ENCODE measurements around the gene STK4. TPM values are rescaled to one million over a fixed set of nuclear protein-coding genes. Genes with fewer than 3 reads are reported as not detected.

The STK4 gene
- polyA plus RNA-seq, 1 donor from 2014 or later = 14.0 TPM

DNA sequence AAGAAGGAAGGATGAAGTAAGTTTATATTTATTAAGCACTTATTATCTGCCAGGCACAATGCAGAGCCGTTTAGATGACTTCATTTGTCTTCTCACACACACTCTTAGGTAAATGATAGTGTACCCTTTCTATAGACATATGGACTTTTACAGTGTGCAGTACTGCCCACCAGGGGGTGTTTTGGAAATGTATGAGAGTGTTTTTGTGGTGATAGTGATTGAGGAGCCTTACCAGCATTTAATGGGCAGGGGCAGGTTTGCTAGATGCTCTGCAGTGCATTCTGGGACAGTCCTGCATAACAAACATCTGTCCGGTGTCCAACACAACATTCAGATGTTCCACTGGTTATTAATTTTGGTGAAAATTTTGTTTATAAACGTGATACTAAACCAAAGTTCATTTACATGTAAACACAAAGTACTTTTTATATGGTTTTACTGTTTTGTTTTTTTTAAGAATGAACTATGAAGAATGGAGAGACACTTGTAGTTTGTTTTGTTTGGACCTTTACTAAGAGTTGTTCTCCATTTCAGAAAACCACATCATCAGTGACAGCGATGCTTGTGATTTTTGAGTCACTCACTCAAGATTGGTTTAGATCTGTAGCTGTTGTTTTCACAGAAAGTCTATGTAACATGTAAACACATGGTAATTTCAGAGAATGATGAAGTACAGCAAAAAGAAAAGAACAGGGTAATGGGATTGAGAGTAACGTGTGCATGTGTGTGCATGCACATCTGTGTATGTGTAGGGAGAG lies 114.7 kb downstream of the STK4 start:
- no peaks in the 10 kb centered on the region for H4K20me1 ChIP-seq (ENCODE audit: insufficient read depth)
- H3K27ac ChIP-seq (ENCODE audit: low read length) = no peak overlapping the region
- TF ChIP-seq, protein P1, sequence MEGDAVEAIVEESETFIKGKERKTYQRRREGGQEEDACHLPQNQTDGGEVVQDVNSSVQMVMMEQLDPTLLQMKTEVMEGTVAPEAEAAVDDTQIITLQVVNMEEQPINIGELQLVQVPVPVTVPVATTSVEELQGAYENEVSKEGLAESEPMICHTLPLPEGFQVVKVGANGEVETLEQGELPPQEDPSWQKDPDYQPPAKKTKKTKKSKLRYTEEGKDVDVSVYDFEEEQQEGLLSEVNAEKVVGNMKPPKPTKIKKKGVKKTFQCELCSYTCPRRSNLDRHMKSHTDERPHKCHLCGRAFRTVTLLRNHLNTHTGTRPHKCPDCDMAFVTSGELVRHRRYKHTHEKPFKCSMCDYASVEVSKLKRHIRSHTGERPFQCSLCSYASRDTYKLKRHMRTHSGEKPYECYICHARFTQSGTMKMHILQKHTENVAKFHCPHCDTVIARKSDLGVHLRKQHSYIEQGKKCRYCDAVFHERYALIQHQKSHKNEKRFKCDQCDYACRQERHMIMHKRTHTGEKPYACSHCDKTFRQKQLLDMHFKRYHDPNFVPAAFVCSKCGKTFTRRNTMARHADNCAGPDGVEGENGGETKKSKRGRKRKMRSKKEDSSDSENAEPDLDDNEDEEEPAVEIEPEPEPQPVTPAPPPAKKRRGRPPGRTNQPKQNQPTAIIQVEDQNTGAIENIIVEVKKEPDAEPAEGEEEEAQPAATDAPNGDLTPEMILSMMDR (IDR thresholded peaks at IDR 0.05; ENCODE audit: poor library complexity, severe bottlenecking) = peak; percentile 11
- TF ChIP-seq MXI1 (conservative IDR thresholded peaks at IDR 0.05; ENCODE audit: poor library complexity, severe bottlenecking) = no peak
- H3K9me2 ChIP-seq (ENCODE audit: insufficient read depth, low read length) = no peaks in the 10 kb centered on the region
- no peak overlapping the region for H2AFZ ChIP-seq (ENCODE audit: low read depth, low read length)
- H3K9ac ChIP-seq (ENCODE audit: low read length) = no peak overlapping the region
- no peaks in the 10 kb centered on the region for H3K9me3 ChIP-seq (ENCODE audit: low read length)
- H3F3A ChIP-seq (ENCODE audit: insufficient read depth, low read length, poor library complexity, severe bottlenecking) = no peaks in the 10 kb centered on the region
- H3K4me2 ChIP-seq (ENCODE audit: low read length) = no peak overlapping the region
- peaks cover 12% of the 10 kb centered on the region for H3K36me3 ChIP-seq (ENCODE audit: insufficient read depth, low read length)
- H3K4me3 ChIP-seq (ENCODE audit: low read length) = no peak overlapping the region
- H3K27me3 ChIP-seq (ENCODE audit: insufficient read depth, low read depth, low read length) = no peaks in the 10 kb centered on the region
- H3K79me2 ChIP-seq (replicated peaks; ENCODE audit: insufficient read depth, low read length) = no peaks in the 10 kb centered on the region

DNA sequence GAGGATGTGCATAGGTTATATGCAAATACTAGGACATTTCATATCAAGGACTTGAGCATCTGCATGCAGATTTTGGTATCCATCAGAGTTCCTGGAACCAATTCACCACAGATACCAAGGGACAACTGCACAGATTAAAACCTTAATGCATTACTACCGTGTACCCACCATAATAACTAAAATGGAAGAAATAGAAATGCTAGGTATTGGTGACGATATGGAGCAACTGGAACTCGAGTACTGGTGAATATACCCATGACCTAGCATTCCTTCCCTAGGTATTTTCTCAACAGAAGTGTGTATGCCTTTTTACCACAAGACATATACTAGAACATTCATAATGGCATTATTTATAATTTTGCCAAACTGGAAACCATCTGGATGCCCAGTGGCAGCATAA lies 116.2 kb downstream of the STK4 start:
- TF ChIP-seq TAF1 (IDR thresholded peaks at IDR 0.05; ENCODE audit: low read depth) (no peak), RAD21 (conservative IDR thresholded peaks at IDR 0.05) (no peak), EP300 (conservative IDR thresholded peaks at IDR 0.05; ENCODE audit: poor library complexity, severe bottlenecking) (no peak), EZH2 (IDR thresholded peaks at IDR 0.05; ENCODE audit: borderline replicate concordance, insufficient read depth, low read length, poor library complexity, severe bottlenecking) (no peak), MXI1 (conservative IDR thresholded peaks at IDR 0.05; ENCODE audit: poor library complexity, severe bottlenecking) (no peak), SMC3 (conservative IDR thresholded peaks at IDR 0.05; ENCODE audit: poor library complexity) (no peak), POLR2AphosphoS5 (IDR thresholded peaks at IDR 0.05) (no peak)
- TF ChIP-seq, protein P2, sequence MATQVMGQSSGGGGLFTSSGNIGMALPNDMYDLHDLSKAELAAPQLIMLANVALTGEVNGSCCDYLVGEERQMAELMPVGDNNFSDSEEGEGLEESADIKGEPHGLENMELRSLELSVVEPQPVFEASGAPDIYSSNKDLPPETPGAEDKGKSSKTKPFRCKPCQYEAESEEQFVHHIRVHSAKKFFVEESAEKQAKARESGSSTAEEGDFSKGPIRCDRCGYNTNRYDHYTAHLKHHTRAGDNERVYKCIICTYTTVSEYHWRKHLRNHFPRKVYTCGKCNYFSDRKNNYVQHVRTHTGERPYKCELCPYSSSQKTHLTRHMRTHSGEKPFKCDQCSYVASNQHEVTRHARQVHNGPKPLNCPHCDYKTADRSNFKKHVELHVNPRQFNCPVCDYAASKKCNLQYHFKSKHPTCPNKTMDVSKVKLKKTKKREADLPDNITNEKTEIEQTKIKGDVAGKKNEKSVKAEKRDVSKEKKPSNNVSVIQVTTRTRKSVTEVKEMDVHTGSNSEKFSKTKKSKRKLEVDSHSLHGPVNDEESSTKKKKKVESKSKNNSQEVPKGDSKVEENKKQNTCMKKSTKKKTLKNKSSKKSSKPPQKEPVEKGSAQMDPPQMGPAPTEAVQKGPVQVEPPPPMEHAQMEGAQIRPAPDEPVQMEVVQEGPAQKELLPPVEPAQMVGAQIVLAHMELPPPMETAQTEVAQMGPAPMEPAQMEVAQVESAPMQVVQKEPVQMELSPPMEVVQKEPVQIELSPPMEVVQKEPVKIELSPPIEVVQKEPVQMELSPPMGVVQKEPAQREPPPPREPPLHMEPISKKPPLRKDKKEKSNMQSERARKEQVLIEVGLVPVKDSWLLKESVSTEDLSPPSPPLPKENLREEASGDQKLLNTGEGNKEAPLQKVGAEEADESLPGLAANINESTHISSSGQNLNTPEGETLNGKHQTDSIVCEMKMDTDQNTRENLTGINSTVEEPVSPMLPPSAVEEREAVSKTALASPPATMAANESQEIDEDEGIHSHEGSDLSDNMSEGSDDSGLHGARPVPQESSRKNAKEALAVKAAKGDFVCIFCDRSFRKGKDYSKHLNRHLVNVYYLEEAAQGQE (IDR thresholded peaks at IDR 0.05; ENCODE audit: borderline replicate concordance) = no peak
- TF ChIP-seq, protein P1 (IDR thresholded peaks at IDR 0.05; ENCODE audit: poor library complexity, severe bottlenecking) = no peak

More for the DNA sequence above, 116.2 kb downstream of the STK4 start:
- H3K4me3 ChIP-seq (ENCODE audit: low read length) = no peak overlapping the region
- H3F3A ChIP-seq (ENCODE audit: insufficient read depth, low read length, poor library complexity, severe bottlenecking) = no peaks in the 10 kb centered on the region
- H3K9me2 ChIP-seq (ENCODE audit: insufficient read depth, low read length) = no peaks in the 10 kb centered on the region
- H4K20me1 ChIP-seq (ENCODE audit: insufficient read depth) = no peaks in the 10 kb centered on the region
- H3K9me3 ChIP-seq (ENCODE audit: low read length) = no peaks in the 10 kb centered on the region
- H3K27ac ChIP-seq (ENCODE audit: low read length) = no peak overlapping the region
- no peak overlapping the region for H3K9ac ChIP-seq (ENCODE audit: low read length)
- H3K27me3 ChIP-seq (ENCODE audit: insufficient read depth, low read depth, low read length) = no peaks in the 10 kb centered on the region
- H3K79me2 ChIP-seq (replicated peaks; ENCODE audit: insufficient read depth, low read length) = no peaks in the 10 kb centered on the region
- H3K4me2 ChIP-seq (ENCODE audit: low read length) = no peak overlapping the region
- H2AFZ ChIP-seq (ENCODE audit: low read depth, low read length) = no peak overlapping the region
- peaks cover 12% of the 10 kb centered on the region for H3K36me3 ChIP-seq (ENCODE audit: insufficient read depth, low read length)
